ENCODE data around the gene GALR1.

GALR1 gene

DNA sequence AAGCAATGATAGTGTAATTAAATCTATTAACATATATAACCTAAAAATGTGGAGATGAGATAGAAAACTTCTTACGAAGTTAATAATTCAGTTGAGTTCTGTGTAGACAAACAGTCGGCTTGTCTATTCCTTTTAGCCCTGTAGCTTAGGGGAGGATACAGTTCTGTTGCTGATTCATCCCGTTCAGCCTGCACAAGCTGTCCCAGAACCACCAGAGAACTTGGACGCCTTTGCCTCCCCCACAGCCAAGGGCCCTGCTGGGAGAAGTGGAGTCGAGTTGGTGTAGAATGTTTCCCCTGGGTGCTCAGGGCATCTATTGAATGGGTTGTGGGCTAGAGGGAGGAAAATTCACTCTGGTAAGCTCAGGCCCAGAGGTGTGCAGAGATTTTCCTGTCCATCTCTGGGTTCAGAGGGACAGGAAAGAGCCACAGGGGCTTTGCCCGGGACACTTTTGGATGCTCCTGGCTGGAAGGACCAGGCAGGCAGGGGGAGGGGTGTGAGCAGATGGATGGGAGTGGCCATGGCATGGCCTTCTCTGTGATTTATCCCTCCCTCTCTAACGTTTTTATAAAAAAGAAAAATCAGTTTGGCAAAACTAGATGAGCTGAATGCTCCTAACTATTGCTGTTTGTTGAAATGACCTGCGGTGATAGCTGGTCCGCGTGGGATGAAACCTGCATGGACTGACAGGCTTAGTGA is 42.8 kb upstream of the GALR1 start:
- no peak overlapping the region for H3K4me3 ChIP-seq (replicated peaks; ENCODE audit: low read depth, low read length)
- TF ChIP-seq, protein P1, sequence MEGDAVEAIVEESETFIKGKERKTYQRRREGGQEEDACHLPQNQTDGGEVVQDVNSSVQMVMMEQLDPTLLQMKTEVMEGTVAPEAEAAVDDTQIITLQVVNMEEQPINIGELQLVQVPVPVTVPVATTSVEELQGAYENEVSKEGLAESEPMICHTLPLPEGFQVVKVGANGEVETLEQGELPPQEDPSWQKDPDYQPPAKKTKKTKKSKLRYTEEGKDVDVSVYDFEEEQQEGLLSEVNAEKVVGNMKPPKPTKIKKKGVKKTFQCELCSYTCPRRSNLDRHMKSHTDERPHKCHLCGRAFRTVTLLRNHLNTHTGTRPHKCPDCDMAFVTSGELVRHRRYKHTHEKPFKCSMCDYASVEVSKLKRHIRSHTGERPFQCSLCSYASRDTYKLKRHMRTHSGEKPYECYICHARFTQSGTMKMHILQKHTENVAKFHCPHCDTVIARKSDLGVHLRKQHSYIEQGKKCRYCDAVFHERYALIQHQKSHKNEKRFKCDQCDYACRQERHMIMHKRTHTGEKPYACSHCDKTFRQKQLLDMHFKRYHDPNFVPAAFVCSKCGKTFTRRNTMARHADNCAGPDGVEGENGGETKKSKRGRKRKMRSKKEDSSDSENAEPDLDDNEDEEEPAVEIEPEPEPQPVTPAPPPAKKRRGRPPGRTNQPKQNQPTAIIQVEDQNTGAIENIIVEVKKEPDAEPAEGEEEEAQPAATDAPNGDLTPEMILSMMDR (IDR thresholded peaks at IDR 0.05; ENCODE audit: low read depth, low read length, missing control alignments) = no peak
- no peak for DNase-seq (ENCODE audit: extremely low read depth, low read depth)

DNA sequence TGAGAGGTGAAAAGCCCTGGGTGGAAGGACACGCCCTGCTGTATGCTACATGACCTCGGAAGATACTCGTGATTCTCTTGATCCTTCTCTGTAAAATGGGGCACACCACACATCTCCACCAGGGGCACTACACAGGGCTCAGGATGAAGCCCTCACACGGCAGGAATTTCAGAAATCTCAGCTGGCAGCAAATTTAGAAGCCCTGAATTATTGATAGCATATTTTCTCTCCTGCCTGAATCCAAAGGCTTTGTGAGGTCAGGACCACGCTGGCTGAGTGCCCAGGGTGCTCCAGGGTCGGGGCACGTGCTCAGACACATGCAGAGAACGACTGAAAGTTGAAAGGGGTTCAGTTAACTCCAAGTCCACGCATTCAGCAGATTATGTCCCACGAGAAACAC is 42.1 kb upstream of the GALR1 start:
- DNase-seq (ENCODE audit: extremely low read depth, low read depth) = peak; percentile 56
- TF ChIP-seq, protein P1 (IDR thresholded peaks at IDR 0.05; ENCODE audit: low read depth, low read length, missing control alignments) = peak; percentile 75
- H3K4me3 ChIP-seq (replicated peaks; ENCODE audit: low read depth, low read length) = no peak overlapping the region

DNA sequence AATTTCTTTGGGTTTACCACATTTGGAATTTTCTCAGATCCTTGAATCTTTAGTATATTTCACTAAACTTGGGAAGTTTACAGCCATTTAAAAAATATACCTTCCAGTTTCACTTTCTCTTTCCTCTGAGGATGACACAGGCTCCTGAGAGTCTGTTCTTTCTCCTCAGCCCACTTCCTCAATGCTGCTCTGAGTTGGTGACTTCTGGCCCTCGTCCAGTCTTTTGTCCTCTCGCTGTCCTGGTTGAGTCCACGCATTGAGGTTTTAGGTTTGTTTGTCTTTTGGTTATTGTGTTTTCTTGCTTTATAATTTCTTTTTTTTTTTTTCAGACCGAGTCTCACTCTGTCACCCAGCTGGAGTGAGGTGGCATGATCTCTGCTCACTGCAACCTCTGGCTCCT is 40.7 kb upstream of the GALR1 start:
- no peak overlapping the region for H3K4me3 ChIP-seq (replicated peaks; ENCODE audit: low read depth, low read length)

DNA sequence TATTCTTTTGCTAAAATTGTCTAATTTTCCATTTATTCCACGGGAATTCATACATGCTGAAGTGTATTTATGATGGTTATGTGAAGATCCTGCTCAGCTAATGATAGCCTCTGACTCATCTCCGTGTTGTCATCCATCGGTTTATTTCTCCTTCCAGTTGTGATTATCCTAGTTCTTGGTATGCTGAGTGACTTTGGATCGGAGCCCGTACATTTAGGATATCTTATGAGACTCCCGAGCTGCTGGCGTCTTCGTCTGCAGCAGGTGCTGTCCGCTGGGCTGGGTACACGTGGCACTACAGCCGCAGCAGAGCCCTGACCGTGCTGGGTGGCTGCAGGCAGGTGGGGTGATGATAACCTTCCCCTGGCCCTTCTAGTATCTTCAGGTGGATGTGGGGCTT is 40.1 kb upstream of the GALR1 start:
- no peak overlapping the region for H3K4me3 ChIP-seq (replicated peaks; ENCODE audit: low read depth, low read length)
- no peak for DNase-seq (ENCODE audit: extremely low read depth, low read depth)
- TF ChIP-seq, protein P1 (IDR thresholded peaks at IDR 0.05; ENCODE audit: low read depth, low read length, missing control alignments) = no peak

More for the DNA sequence above, 40.7 kb upstream of the GALR1 start:
- no peak for DNase-seq (ENCODE audit: extremely low read depth, low read depth)
- TF ChIP-seq, protein P1 (IDR thresholded peaks at IDR 0.05; ENCODE audit: low read depth, low read length, missing control alignments) = no peak

DNA sequence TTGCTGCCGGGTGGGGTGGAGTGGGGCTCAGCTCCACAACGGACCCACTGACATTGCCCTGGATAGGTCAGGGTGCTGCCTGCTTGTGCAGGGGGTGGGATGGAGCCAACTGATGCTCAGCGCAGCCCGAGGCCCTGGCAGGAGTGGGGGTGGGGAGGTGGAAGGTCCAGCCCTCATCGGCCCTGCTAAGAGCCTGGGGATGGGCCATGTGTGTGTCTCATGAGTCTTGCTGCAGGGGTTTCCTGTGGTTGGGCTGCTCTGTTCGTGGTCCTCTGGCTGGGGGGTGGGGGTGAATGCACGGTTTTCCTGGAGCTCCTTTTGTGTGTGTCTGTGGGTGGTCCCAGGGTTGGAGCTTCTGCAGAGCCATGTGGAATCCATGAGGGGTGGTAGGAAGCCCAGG is 39.4 kb upstream of the GALR1 start:
- TF ChIP-seq, protein P1 (IDR thresholded peaks at IDR 0.05; ENCODE audit: low read depth, low read length, missing control alignments) = no peak
- H3K4me3 ChIP-seq (replicated peaks; ENCODE audit: low read depth, low read length) = no peak overlapping the region
- DNase-seq (ENCODE audit: extremely low read depth, low read depth) = no peak

DNA sequence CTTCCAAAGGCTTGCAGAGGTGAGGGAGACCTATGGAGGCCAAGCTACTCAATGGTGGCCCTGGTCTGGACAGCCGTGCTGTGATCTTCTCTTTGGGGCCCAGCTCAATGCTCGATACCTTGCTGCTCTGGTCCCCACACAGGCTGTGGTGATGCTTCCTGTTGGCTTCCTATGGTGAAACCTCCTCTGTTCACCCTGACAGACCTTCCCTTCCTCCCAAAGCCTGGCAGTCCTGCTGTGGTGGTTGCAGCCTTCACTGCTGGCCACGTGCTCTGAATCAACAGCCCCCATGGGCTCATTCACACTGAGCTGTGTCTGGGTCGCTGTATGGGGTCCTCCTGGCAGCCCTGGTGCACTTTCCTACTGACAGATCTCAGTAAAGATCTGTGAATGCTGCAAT is 31.0 kb upstream of the GALR1 start:
- no peak for DNase-seq (ENCODE audit: extremely low read depth, low read depth)
- TF ChIP-seq, protein P1 (IDR thresholded peaks at IDR 0.05; ENCODE audit: low read depth, low read length, missing control alignments) = no peak
- no peak overlapping the region for H3K4me3 ChIP-seq (replicated peaks; ENCODE audit: low read depth, low read length)

DNA sequence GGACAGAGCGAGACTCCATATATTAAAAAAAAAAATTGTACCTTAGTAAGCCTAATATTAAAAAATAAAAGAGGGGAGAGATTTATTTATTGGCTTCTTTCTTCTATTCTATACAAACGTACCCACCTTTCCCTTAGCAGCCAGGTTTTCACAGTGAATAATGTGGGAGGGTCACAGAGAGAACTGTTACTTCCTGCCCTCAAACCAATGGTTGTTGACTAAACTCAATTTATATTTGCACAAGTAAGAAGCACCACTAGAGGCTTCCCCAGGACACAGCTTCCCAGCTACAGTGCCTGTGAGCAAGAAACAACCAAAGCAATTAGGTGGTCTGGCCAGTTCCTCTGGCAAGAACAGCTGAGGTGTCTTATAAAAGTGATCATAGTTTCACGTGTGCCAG is 28.9 kb upstream of the GALR1 start:
- H3K4me3 ChIP-seq (replicated peaks; ENCODE audit: low read depth, low read length) = no peak overlapping the region
- no peak for DNase-seq (ENCODE audit: extremely low read depth, low read depth)
- TF ChIP-seq, protein P1 (IDR thresholded peaks at IDR 0.05; ENCODE audit: low read depth, low read length, missing control alignments) = no peak
